T-helper 1 cell treated with Interleukin-12 subunit alpha and Interleukin-12 subunit beta and Interleukin-4 antibody, amounts not matched to agents 30 ng/mL and 1 ng/mL, for 36 hours (primary cell): ENCODE results near the gene TSPYL6. TPM values are rescaled to one million over a fixed set of nuclear protein-coding genes. Genes with fewer than 3 reads are reported as not detected.
"Not testable (repeated sequence)": the region's sequence is repeated elsewhere in the genome, so short reads cannot be mapped to it uniquely, and the experiment has no call there.

Experiments used
- intact Hi-C: fragments of 100-400 bp; cut with micrococcal nuclease; formaldehyde crosslinking; loops from one replicate; pipeline ENCODE4 v1.15.1; 2024
- total RNA-seq: library from RNA; stranded (reverse); gene quantifications from 2 replicates; pipeline ENCODE4 v1.2.3, GENCODE V29; 2022

TSPYL6 gene
- total RNA-seq = not detected in 2 replicates

GRCh38 chr2:54256091-54256694, at the start of gene TSPYL6:
TSPYL6 (minus strand) TSS chr2:54256229; CDS start chr2:54256151, 78 bp downstream.
- intact Hi-C loops = no loop called here

- intact Hi-C loops = no loop called here
These were observed 47.6 kb upstream of the TSPYL6 start for GRCh38 chr2:54303631-54304030.

- intact Hi-C loops = no loop called here
These were observed 42.5 kb upstream of the TSPYL6 start for GRCh38 chr2:54298514-54298913.

- intact Hi-C loops = no loop called here
These were observed 39.9 kb upstream of the TSPYL6 start for GRCh38 chr2:54295911-54296310.

GRCh38 chr2:54294665-54295064, 38.6 kb upstream of the TSPYL6 start:
- intact Hi-C loops = not testable (repeated sequence)

- intact Hi-C loops = no loop called here
These were observed 34.5 kb upstream of the TSPYL6 start for GRCh38 chr2:54290356-54291025.

DNA sequence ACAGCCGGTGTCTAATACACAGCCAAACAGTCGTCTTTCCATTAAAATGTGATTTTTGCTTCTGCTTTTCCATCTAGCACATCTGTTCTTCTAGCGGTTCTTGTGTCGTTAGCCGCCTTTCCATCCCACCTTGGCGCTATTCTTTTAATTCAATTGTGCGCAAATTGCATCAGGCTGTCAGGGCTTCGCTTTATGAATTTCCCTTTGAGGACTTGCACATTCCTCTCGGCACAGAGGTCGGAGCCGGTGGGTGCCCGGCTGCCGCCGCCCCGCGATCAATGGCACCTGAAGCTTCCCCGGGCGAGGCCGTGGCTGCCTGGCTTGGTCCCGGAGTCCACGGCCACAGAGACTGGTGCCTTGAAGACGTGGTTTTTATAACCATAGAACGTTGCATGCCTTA, 33.9 kb upstream of the TSPYL6 start:
- intact Hi-C loops = no loop called here

DNA sequence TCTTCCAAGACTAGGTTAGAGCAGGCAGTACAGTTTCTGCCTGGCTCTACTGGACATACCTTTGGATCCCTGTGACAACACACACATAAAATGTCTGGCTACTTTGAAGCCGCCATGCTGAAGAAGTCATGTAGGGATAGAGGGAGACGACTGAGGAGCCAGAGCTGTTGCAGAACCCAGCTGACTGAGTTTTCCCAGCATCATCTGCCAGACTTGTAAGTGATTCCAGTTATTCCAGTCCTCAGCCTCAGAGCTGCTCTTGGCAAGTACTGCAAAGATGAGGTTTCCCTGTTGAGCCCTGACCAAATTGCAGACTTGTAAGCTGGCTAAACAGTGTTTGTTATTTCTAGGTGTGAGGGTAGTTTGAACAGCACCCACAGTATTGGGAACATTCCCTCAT, 31.5 kb upstream of the TSPYL6 start:
- intact Hi-C loops = no loop called here

DNA sequence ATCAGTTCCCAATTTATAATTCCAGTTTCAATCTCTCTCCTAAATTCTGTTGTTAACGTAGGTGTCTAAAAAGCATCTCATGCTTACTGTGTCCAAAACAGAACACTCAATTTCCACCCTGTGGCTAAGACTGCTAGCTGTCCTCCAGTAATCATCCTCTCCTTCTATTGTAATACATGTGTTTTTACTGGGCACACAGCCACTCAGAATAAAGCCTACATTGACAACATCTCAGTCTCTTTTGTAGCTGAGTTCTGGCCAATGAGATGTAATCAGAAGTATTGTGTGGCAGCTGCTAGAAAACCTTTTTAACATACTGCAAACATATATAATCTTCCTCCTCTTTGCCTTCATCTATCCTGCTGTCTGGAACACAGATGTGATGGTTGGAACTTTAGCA, 29.4 kb upstream of the TSPYL6 start:
- intact Hi-C loops = no loop called here

DNA sequence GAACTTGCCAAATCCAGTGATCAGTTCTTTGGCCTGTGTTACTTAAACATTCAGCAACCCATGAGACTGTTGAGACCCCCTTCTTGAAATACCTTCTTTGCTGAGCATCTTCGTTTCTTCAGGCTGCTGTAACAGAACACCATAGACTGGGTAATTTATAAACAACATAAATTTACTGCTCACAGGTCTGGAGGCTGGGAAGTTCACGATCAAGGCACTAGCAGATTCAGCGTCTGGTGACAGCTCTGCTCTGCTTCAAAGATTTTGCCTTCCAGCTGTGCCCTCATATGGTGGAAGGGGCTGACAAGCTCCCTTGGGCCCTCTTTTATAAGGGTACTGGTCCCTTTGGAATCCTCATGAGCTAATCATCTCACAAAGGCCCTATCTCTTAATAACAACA, 28.8 kb upstream of the TSPYL6 start:
- intact Hi-C loops = no loop called here

GRCh38 chr2:54279385-54279784, 23.4 kb upstream of the TSPYL6 start:
- intact Hi-C loops = no loop called here

GRCh38 chr2:54275541-54275940, 19.5 kb upstream of the TSPYL6 start:
- intact Hi-C loops = no loop called here

DNA sequence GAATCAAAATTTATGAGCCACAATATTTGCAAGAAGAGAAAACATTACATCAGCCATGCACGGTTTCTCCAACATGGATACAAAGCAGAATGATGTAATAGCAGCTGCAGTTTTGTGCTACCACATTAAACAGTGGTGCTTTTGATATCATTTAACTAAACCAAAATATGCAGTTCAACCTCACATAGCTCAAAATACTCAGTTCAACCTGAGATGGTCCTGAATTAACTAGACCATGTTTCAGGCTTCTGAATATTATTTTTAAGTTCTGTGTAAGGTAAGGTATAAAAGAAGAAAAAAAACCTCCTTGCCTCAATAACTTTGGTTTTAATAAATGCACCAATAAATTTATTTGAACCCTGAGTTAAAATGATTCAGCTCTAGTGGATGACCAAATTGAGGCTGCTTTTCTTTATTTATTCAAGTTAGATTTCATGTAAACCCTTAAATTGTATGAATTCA, 18.8 kb upstream of the TSPYL6 start:
- intact Hi-C loops = no loop called here

GRCh38 chr2:54271843-54272627, 16.0 kb upstream of the TSPYL6 start:
- intact Hi-C loops = no loop called here

DNA sequence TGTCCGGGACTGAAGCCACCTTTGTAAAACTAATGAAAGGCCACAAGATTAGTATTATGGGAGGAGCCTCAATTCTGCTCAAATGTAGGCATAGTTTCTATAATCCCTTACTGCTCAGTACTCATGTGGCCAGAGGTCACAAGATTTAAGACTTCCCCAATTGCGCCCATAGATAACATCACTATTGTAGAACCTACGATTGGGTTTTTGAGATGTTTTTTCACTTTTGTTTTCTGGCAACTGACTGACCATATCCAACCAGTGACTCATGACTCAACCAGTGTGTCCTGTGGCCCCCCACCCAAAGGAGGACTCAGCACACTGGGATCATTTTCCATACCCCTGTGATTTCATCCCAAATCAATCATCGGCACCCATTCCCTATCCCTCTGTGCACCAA, 15.2 kb upstream of the TSPYL6 start:
- intact Hi-C loops = no loop called here

- intact Hi-C loops = no loop called here
These were observed 11.5 kb upstream of the TSPYL6 start for GRCh38 chr2:54267577-54267976.

GRCh38 chr2:54265081-54265480, 9.1 kb upstream of the TSPYL6 start:
- intact Hi-C loops = not testable (repeated sequence)

DNA sequence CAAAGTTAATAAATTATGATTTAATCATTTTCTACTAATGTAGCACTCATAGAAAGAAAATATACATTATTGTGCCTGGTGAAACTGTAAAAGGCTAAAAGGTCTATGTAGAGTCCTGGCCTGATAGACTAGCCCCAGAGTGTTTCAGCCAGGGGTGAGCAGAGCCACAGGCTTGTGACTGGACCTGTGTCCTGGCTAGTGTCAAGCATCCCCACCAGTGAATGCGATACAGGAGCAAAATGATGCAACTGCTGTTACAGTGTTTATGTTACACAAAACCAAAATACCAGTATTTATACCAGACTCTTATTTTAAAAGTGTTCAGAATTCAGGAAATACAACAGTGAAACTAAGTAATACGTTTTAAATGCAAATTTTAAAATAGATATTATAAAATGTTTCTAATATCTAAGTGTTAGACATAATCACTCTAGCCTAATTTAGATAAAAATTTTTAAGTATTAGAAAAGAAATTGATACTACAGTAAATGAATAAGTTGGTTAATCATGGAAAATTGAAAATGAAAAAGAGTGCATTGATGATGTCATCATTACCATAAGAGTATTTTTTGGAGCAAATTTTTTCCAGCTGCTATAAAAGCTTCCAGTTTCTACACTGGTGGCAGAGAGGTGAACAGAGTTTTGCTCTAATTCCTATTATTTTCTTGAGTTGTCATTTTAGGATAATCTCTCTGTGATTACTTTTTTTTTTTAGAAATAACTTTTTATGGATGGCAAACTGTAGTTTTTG, 6.2 kb upstream of the TSPYL6 start:
- intact Hi-C loops = no loop called here

DNA sequence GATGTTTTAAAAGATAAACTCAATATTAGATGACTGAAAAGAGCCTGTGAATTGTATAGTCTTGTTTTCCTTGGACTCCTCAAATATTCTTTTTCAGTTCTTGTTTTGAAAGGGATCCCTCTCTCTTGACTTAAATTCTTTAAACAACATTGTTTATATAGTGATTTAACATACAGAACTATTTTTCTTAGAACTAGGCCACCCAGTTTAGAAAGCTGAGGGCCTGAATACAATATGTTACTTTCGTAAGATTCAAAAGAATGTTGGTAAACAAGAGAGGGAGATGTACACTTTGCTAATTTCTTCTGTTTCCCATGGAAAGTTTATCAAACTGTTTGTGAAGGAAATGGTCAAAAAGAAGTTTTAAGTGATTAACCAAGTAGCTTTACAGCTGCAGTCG, 5.5 kb upstream of the TSPYL6 start:
- intact Hi-C loops = no loop called here

DNA sequence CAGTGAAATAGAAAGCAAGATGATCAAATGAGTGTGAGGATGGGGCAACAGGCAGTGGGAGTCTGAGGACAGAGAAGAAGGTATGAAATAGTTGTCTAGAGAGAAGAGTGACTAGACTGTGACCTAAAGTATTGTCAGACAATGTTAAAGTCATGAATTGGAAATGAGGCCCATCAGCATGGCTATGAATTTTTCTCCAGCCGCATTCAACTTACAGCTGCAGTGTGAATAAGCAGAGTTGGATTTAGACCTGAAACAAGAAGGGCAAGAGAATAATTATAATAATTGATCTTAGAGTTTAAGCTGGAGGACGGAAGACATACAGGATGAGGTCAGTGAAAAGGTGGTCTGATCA, 4.2 kb upstream of the TSPYL6 start:
- intact Hi-C loops = no loop called here

DNA sequence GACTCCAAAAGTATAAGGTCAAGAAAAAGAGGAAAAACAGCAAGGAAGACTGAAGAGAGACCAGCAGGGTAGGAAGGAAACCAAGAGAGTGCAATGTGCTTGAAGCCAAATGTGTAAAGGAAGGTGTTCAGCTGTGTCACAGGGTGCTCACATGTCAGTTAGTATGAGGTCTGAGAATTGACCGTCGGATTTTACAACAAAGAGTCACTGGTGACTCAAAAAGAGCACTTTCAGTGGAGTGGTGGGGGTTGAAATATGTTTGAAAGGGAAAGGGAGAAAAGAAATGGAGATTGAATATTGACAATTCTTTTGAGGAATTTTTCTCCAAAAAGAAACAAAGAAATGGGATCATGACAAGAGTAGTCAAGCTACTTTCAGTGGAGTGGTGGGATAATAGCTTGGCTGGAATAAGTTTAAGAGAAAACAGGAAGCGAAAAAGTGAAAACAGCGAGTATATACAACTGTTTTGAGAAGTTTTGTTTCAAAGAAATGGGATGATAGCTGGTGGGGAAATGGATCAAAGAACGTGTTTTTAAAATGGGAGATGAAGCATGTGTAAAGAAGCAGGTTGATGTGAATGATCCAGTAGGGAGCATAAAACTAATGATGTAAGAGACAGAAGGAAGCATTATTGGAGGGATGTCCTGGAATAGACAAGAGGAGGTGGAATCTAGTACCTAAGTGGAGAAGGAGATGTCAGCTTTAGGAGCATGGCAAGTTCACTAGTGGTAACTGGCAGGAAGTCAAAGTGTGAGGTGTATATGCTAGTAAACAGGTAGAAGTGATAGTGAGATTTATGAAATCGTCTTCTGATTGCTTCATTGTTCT, 3.6 kb upstream of the TSPYL6 start:
- intact Hi-C loops = no loop called here
